Nephron progenitor cell (in vitro differentiated cells): ENCODE results near the gene ADRA2A.

Experiments used
- DNase-seq: peaks from one replicate; pipeline ENCODE4 v3.0.0; 2021
- H3K27ac Mint-ChIP-seq: 2 replicates; pipeline ENCODE4 v1.8.0; 2021; ENCODE audit warnings: mild to moderate bottlenecking, moderate library complexity, mixed read lengths
- H3K27me3 Mint-ChIP-seq: 2 replicates; pipeline ENCODE4 v1.8.0; 2021; ENCODE audit warnings: mild to moderate bottlenecking, low read depth, mixed read lengths; ENCODE audit not compliant: poor library complexity
- H3K36me3 Mint-ChIP-seq: 2 replicates; pipeline ENCODE4 v1.8.0; 2021; ENCODE audit warnings: low read depth, mixed read lengths
- H3K4me1 Mint-ChIP-seq: 2 replicates; pipeline ENCODE4 v1.8.0; 2021; ENCODE audit warnings: mixed read lengths
- H3K4me3 Mint-ChIP-seq: 2 replicates; pipeline ENCODE4 v1.8.0; 2021; ENCODE audit warnings: mild to moderate bottlenecking, moderate library complexity, mixed read lengths
- H3K9me3 Mint-ChIP-seq: 2 replicates; pipeline ENCODE4 v1.8.0; 2021; ENCODE audit warnings: mild to moderate bottlenecking, moderate library complexity, mixed read lengths
- TF ChIP-seq, protein P1 (sequence below): fragments of 200-600 bp; sonication (generic); IDR thresholded peaks from 2 replicates; pipeline ENCODE4 v1.5.0; 2021; ENCODE audit warnings: antibody characterized with exemption

ADRA2A gene

DNA sequence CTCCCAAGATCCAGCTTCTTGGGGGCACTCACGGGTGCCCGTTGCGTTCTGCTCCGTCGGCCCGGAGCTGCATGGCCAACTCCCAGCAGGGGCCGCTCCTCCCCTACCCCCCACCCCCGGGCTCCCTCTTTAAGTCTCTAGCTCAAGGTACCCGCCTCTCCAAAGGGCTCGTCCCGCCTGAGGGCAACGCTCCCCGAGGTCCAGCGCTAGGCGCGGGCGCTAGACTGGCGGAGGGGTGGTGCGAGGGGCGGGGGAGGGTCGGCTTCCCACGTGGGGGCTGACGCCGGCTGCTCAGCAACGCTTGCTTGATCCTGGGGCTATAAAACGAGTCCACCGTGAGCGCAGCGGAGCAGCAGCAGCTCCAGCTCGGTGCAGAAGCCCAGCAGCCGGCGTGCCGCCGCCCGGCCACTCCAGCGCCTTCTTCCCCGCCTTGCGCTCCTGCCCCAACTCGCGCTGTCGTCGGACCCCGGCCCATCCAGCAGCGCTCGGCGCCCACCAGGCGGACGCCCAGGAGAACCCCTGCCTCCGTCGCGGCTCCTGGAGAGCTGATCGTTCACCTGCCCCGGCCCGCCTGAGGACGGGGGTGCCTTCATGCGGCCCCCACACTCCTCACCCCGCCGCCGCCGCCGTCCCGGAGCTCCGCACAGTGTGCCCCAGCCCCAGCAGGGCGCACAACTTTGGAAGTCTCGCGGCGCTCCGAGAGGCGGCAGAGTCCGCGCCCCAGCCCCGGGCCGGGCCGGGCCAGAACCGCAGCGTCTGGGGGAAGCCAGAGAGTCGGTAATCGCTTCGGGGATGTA lies at the start of gene ADRA2A:
ADRA2A (plus strand) TSS at position 348 of the 797 bp plus-strand sequence. CDS start 968 bp downstream, outside the sequence.
- Mint-ChIP-seq H3K36me3 (no peaks in the 10 kb centered on the region), H3K4me1 (peaks cover 22% of the 10 kb centered on the region), H3K27me3 (peaks cover 81% of the 10 kb centered on the region), H3K27ac (peak within 1 kb of the TSS; percentile 48), H3K9me3 (peaks cover 9% of the 10 kb centered on the region), H3K4me3 (peak within 1 kb of the TSS; percentile 85)
- peak; percentile 80 for DNase-seq
- TF ChIP-seq, protein P1, sequence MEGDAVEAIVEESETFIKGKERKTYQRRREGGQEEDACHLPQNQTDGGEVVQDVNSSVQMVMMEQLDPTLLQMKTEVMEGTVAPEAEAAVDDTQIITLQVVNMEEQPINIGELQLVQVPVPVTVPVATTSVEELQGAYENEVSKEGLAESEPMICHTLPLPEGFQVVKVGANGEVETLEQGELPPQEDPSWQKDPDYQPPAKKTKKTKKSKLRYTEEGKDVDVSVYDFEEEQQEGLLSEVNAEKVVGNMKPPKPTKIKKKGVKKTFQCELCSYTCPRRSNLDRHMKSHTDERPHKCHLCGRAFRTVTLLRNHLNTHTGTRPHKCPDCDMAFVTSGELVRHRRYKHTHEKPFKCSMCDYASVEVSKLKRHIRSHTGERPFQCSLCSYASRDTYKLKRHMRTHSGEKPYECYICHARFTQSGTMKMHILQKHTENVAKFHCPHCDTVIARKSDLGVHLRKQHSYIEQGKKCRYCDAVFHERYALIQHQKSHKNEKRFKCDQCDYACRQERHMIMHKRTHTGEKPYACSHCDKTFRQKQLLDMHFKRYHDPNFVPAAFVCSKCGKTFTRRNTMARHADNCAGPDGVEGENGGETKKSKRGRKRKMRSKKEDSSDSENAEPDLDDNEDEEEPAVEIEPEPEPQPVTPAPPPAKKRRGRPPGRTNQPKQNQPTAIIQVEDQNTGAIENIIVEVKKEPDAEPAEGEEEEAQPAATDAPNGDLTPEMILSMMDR, result no peak

DNA sequence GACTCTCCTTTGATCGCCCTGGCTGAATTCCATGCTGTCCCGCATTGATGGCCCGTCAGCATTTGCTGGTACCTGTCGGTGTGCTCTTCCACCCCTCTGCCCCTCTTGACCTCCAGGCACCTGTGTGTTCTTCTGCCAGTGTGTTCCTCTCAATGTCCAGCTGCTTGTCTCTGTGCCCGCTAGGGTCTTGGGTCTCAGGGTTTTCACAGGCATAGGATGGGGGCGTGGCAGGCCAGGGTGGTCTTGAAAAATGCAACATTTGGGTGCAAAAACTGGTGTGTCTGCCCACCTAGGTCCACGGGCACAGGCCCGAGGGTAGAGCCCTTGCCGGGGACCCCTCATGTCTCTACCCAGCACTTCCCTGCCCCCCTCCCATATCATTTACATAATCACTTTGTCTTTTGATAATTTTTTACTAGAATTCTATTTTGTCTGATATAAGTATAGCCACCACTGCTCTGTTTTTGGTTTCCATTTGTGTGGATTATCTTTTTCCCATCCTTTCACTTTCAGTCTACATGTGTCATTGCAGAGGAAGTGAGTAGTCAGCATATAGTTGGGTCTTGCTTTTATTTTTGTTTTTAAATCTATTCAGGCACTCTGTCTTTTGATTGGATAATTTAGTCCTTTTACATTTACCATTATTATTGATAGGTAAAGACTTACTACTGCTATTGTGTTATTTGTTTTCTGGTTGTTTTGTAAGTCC lies 46.6 kb upstream of the ADRA2A start:
- no peak overlapping the region for H3K27ac Mint-ChIP-seq
- peaks cover 3% of the 10 kb centered on the region for H3K27me3 Mint-ChIP-seq
- no peaks in the 10 kb centered on the region for H3K4me1 Mint-ChIP-seq
- peaks cover 40% of the 10 kb centered on the region for H3K9me3 Mint-ChIP-seq
- no peak for DNase-seq
- TF ChIP-seq, protein P1, result no peak
- H3K36me3 Mint-ChIP-seq, result peaks cover 57% of the 10 kb centered on the region
- H3K4me3 Mint-ChIP-seq, result no peak overlapping the region

DNA sequence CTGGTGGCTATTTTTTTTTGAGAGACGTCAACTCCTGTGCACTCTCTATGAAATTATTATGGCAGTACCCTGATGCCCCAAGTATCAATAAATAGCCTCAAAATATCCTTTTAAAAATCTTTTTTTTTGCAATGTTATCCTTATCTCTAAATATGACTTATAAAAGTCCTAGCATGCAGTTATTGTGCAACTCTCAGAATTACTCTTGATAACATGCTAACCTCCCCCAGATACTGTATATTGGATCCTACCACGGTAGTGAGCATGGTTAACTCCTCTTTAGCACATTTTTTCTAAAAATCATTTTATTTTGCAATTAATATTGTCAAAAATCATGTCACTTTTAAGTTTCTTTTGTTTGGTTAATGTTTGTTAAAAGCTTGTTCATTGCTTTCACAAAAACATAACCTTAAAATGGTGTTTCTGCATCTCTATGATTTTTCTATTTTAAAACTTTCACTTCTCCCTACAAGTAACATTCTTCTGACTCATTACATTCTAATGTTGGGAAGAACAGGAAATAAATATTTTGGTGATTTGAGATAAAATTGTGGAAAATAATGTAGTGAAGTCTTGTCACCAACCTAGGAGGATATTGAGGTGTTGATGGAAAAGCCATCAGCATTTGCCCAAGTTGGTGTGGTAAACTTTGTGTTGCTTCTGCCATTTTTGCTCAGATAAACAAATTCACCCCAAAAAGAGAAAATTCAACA lies 42.1 kb upstream of the ADRA2A start:
- TF ChIP-seq, protein P1, result no peak
- H3K27ac Mint-ChIP-seq, result no peak overlapping the region
- H3K4me3 Mint-ChIP-seq, result no peak overlapping the region
- H3K27me3 Mint-ChIP-seq, result peaks cover 3% of the 10 kb centered on the region
- no peaks in the 10 kb centered on the region for H3K4me1 Mint-ChIP-seq
- H3K36me3 Mint-ChIP-seq, result peaks cover 43% of the 10 kb centered on the region
- DNase-seq, result no peak
- peaks cover 51% of the 10 kb centered on the region for H3K9me3 Mint-ChIP-seq

DNA sequence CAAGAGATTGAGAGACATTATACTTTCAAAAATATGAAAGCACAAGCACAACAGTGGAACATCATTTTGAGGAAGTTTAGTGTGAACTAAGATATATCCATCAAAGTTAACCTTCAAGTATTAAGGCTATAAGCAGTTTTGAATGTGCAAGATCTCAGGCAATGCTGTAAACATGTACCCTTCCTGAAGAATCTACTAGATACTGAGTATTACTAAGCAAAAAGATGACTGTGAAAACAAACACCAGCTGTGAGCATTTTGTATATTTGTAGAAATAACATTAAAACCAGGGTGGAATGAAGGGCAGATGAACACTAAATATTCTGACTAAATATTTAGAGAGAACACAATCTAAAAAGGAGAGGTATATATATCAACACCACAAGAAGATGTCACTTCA lies 41.3 kb upstream of the ADRA2A start:
- peaks cover 3% of the 10 kb centered on the region for H3K27me3 Mint-ChIP-seq
- H3K27ac Mint-ChIP-seq, result no peak overlapping the region
- H3K4me3 Mint-ChIP-seq, result no peak overlapping the region
- TF ChIP-seq, protein P1, result no peak
- DNase-seq, result no peak
- peaks cover 38% of the 10 kb centered on the region for H3K36me3 Mint-ChIP-seq
- H3K9me3 Mint-ChIP-seq, result peaks cover 55% of the 10 kb centered on the region
- H3K4me1 Mint-ChIP-seq, result no peaks in the 10 kb centered on the region

DNA sequence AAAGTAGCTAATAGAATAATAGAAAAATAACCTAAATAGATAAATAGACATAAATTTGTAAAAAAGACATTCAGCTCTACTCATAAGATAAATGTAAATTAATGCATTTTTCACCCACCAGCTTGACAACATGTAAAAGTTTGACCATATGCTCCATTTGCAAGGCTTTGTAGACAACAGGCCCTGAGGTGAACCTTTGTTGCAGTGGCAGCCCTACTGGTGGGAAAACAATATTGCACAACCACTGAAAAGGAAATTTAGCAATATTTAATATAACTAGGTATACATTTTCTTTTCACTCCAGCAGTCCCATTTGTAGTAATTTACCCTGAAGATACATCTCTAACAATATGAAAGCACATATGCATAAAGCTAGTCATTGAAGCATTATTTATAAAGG lies 39.0 kb upstream of the ADRA2A start:
- Mint-ChIP-seq H3K4me3 (no peak overlapping the region), H3K27me3 (peaks cover 3% of the 10 kb centered on the region), H3K9me3 (peaks cover 70% of the 10 kb centered on the region), H3K4me1 (no peaks in the 10 kb centered on the region), H3K27ac (no peak overlapping the region), H3K36me3 (peaks cover 27% of the 10 kb centered on the region)
- TF ChIP-seq, protein P1, result peak; percentile 12
- no peak for DNase-seq
